ENCODE measurements around the gene WWOX. TPM values are rescaled to one million over a fixed set of nuclear protein-coding genes. Genes with fewer than 3 reads are reported as not detected.
A peak's percentile ranks its signal among the peaks of the same experiment; 100 is the strongest.

WWOX gene
- total and polyA plus RNA-seq, 2 of the 13 experiments (the other 11 are each of a cell fraction or from before 2014, with no cell fraction given): 9.1 to 37.4 TPM

- no peak for TF ChIP-seq NFE2L2 (IDR thresholded peaks at IDR 0.05; ENCODE audit: low read length)
- TF ChIP-seq MAF1 (CRISPR knock-in tag; IDR thresholded peaks at IDR 0.05; ENCODE audit: borderline replicate concordance): no peak
- no peak for TF ChIP-seq SMC3 (IDR thresholded peaks at IDR 0.05; ENCODE audit: low read length)
- no peak for TF ChIP-seq ZNF333 (CRISPR knock-in tag; IDR thresholded peaks at IDR 0.05; ENCODE audit: borderline replicate concordance)
- TF ChIP-seq CBX2 (IDR thresholded peaks at IDR 0.05; ENCODE audit: low read depth, low read length): no peak
- TF ChIP-seq CBX2 (CRISPR knock-in tag; IDR thresholded peaks at IDR 0.05; ENCODE audit: low read depth): no peak
- 0 out of 2 replicates have a peak, but pooled peaks have one; percentile 39 for TF ChIP-seq IRF9 (CRISPR knock-in tag; IDR thresholded peaks at IDR 0.05; ENCODE audit: borderline replicate concordance)
Observed at GRCh38 chr16:78473031-78473699, 373.7 kb downstream of the WWOX start (continued).

GRCh38 chr16:78474762-78475161 lies 375.3 kb downstream of the WWOX start:
- Histone ChIP-seq H4K20me1 (ENCODE audit: insufficient read depth, low read length) (no peaks in the 10 kb centered on the region), H3K9ac (ENCODE audit: insufficient read depth, low read depth, low read length) (no peak overlapping the region), H3K4me1 (ENCODE audit: insufficient read depth, low read length) (peaks cover 17% of the 10 kb centered on the region), H3K4me2 (ENCODE audit: low read depth, low read length) (no peak overlapping the region), H2AFZ (ENCODE audit: low read length) (no peak overlapping the region), H3K27ac (ENCODE audit: extremely low read length, insufficient read depth, low read length) (no peak overlapping the region), H3K27me3 (ENCODE audit: control insufficient read depth in 1 of 2, insufficient read depth in 2 of 2, low read length in 2 of 2) (no peaks in the 10 kb centered on the region), H3K79me2 (ENCODE audit: insufficient read depth, low read length) (no peaks in the 10 kb centered on the region), H3K4me3 (replicated peaks in 1 of 3; ENCODE audit: insufficient read depth in 1 of 3, low read depth in 2 of 3, low read length in 3 of 3) (no peak overlapping the region), H3K9me3 (ENCODE audit: low read length) (no peaks in the 10 kb centered on the region), H3K36me3 (replicated peaks in 1 of 2; ENCODE audit: control insufficient read depth in 1 of 2, insufficient read depth in 2 of 2, low read length in 2 of 2) (no peaks in the 10 kb centered on the region)
- intact Hi-C loops (cut with micrococcal nuclease; ENCODE audit: unreplicated experiment) (no loop called here), in situ Hi-C loops (cut with HindIII; ENCODE audit: extremely low pct_ligation_motif_present, low pct_unique_long_range_greater_than_20kb) (no loop called here)
- ATAC-seq: no peak
- no peak for DNase-seq (ENCODE audit: low spot score)
- no TSS peak for BruUV-seq (replicated peaks)
- no peak for FAIRE-seq
- POLR2A ChIA-PET: no interaction called here
- CTCF ChIA-PET (ENCODE audit: low intra/inter-chr PET ratio, low total read pairs): no interaction called here
- WGBS (ENCODE audit: low lambda C conversion rate): 97% methylated on average over 4 of the region's 4 CpGs
- TF ChIP-seq XBP1 (CRISPR knock-in tag; IDR thresholded peaks at IDR 0.05): no peak
- no peak for TF ChIP-seq ZNF792 (CRISPR knock-in tag; IDR thresholded peaks at IDR 0.05)
- no peak for TF ChIP-seq ZNF432 (CRISPR knock-in tag; IDR thresholded peaks at IDR 0.05; ENCODE audit: borderline replicate concordance)
- TF ChIP-seq ASH2L (IDR thresholded peaks at IDR 0.05; ENCODE audit: insufficient read length, low read depth, low read length): no peak
- TF ChIP-seq SP5 (CRISPR knock-in tag; IDR thresholded peaks at IDR 0.05; ENCODE audit: borderline replicate concordance, low read depth): no peak
- TF ChIP-seq ATRX (CRISPR knock-in tag; IDR thresholded peaks at IDR 0.05; ENCODE audit: borderline replicate concordance): no peak
- no peak for TF ChIP-seq PAXIP1 (CRISPR knock-in tag; conservative IDR thresholded peaks at IDR 0.05)
- TF ChIP-seq HNF4A (CRISPR knock-in tag; IDR thresholded peaks at IDR 0.05): no peak
- no peak for TF ChIP-seq TOE1 (CRISPR knock-in tag; IDR thresholded peaks at IDR 0.05)
- TF ChIP-seq ZNF343 (CRISPR knock-in tag; IDR thresholded peaks at IDR 0.05): no peak
- TF ChIP-seq ATAD3A (CRISPR knock-in tag; IDR thresholded peaks at IDR 0.05): no peak
- no peak for TF ChIP-seq ISX (CRISPR knock-in tag; conservative IDR thresholded peaks at IDR 0.05)
- TF ChIP-seq ZNF282 (IDR thresholded peaks at IDR 0.05; ENCODE audit: partially characterized antibody): no peak
